HCT116 (cell line): ENCODE data around the gene SFXN2. TPM values are rescaled to one million over a fixed set of nuclear protein-coding genes. Genes with fewer than 3 reads are reported as not detected.

Experiments
- ATAC-seq: fragments of 200-7000 bp; cut with Tn5 transposase; 2 replicates; pipeline ENCODE4 v1.9.1; 2020; ENCODE audit warnings: mild to moderate bottlenecking, moderate library complexity
- BruUV-seq: library from RNA; stranded (reverse); fragments of 400-500 nt; replicated peaks from 2 replicates; lab custom pipeline; 2021; lab: Mats Ljungman, UMichigan
- CTCF ChIA-PET: fragments of 300-600 bp; sonication (Branson Sonifier 250); formaldehyde crosslinking; loops from one replicate; lab custom pipeline; 2021; ENCODE audit warnings: antibody characterized with exemption; lab: Charles Lee
- POLR2A ChIA-PET: fragments of 300-600, 350-600 bp; sonication (Branson Sonifier 250); formaldehyde crosslinking; loops from one replicate; lab custom pipeline; 2021; ENCODE audit warnings: antibody characterized with exemption; lab: Charles Lee
- RAD21 ChIA-PET, 2 experiments: fragments of 300-600 bp; sonication (Branson Sonifier 250); formaldehyde crosslinking; loops; one replicate each; lab custom pipeline; 2023; ENCODE audit warnings: low total read pairs in 2 of 2; ENCODE audit not compliant: uncharacterized antibody in 2 of 2, unreplicated experiment in 2 of 2, low non-redundant PET in 1 of 2; lab: Charles Lee
- DNase-seq: peaks from one replicate; pipeline ENCODE4 v3.0.0-alpha.2; 2010; ENCODE audit warnings: low read depth, low spot score
- H2AFZ ChIP-seq: fragments of 200-600 bp; shearing (Covaris generic), sonication (generic); 2 replicates; pipeline ENCODE4 v1.6.1; 2017; ENCODE audit warnings: low read depth, mixed run types, mixed read lengths, antibody characterized with exemption, low read length; ENCODE audit not compliant: poor library complexity, severe bottlenecking
- H3K27ac ChIP-seq: 2 replicates; pipeline ENCODE4 v1.5.1; 2012; ENCODE audit warnings: low read depth, low read length
- H3K27me3 ChIP-seq: fragments of 200-600 bp; sonication (generic); 2 replicates; pipeline ENCODE4 v1.6.1; 2016; ENCODE audit warnings: mixed run types, low read length, mixed read lengths; ENCODE audit not compliant: insufficient read depth
- H3K36me3 ChIP-seq, 2 experiments: fragments of 200-500 bp in 1 of 2; fragments of 200-600 bp in 1 of 2; sonication (Bioruptor generic) in 1 of 2; sonication (generic) in 1 of 2; 2 replicates each; pipeline versions ENCODE4 v1.5.1 to v1.6.1; 2014 to 2016; ENCODE audit warnings: low read length in 2 of 2, inconsistent platforms in 1 of 2, mixed read lengths in 1 of 2, mixed run types in 1 of 2; ENCODE audit not compliant: insufficient read depth in 2 of 2, control insufficient read depth in 1 of 2
- H3K4me1 ChIP-seq, 2 experiments: fragments of 200-600 bp in 1 of 2; sonication (generic) in 1 of 2; 2 replicates each; pipeline versions ENCODE4 v1.5.1 to v1.6.1; 2012 to 2017; ENCODE audit warnings: low read length in 2 of 2, inconsistent platforms in 1 of 2, mild to moderate bottlenecking in 1 of 2, mixed read lengths in 1 of 2, mixed run types in 1 of 2, moderate library complexity in 1 of 2; ENCODE audit not compliant: insufficient read depth in 2 of 2, control insufficient read depth in 1 of 2
- H3K4me2 ChIP-seq: fragments of 200-600 bp; sonication (generic); 2 replicates; pipeline ENCODE4 v1.6.1; 2017; ENCODE audit warnings: mixed run types, low read length, mixed read lengths
- H3K4me3 ChIP-seq, 2 experiments: fragments of 200-600 bp in 1 of 2; sonication (generic) in 1 of 2; replicated peaks in 1 of 2; 2 replicates each; pipeline ENCODE4 v1.5.1; 2011 to 2016; ENCODE audit warnings: low read length in 2 of 2, control low read depth in 1 of 2, low read depth in 1 of 2, mild to moderate bottlenecking in 1 of 2, mixed read lengths in 1 of 2, mixed run types in 1 of 2
- H3K79me2 ChIP-seq: fragments of 200-600 bp; sonication (generic); 2 replicates; pipeline ENCODE4 v1.6.1; 2017; ENCODE audit warnings: mild to moderate bottlenecking, mixed run types, low read length, moderate library complexity, mixed read lengths; ENCODE audit not compliant: insufficient read depth
- H3K9ac ChIP-seq: fragments of 200-600 bp; sonication (generic); 2 replicates; pipeline ENCODE4 v1.6.1; 2016; ENCODE audit warnings: low read length, mixed read lengths
- H3K9me2 ChIP-seq: fragments of 200-600 bp; sonication (generic), shearing (Covaris generic); 2 replicates; pipeline ENCODE4 v1.6.1; 2017; ENCODE audit warnings: mixed run types, mild to moderate bottlenecking, moderate library complexity; ENCODE audit not compliant: insufficient read depth
- H3K9me3 ChIP-seq, 2 experiments: fragments of 200-500 bp in 1 of 2; fragments of 200-600 bp in 1 of 2; sonication (Bioruptor generic) in 1 of 2; sonication (generic) in 1 of 2; 2 replicates each; pipeline ENCODE4 v1.6.1; 2014 to 2017; ENCODE audit warnings: low read length in 2 of 2, mixed read lengths in 2 of 2, inconsistent platforms in 1 of 2, low read depth in 1 of 2, mild to moderate bottlenecking in 1 of 2, mixed run types in 1 of 2, moderate library complexity in 1 of 2; ENCODE audit not compliant: control insufficient read depth in 1 of 2, insufficient read depth in 1 of 2
- H4K20me1 ChIP-seq: fragments of 200-600 bp; sonication (generic), shearing (Covaris generic); 2 replicates; pipeline ENCODE4 v1.6.1; 2017; ENCODE audit warnings: mixed run types, mild to moderate bottlenecking, moderate library complexity; ENCODE audit not compliant: insufficient read depth
- ATF3 ChIP-seq: IDR thresholded peaks from 2 replicates; pipeline ENCODE4 v1.6.1; 2012
- CBX3 ChIP-seq: IDR thresholded peaks from 2 replicates; pipeline ENCODE4 v1.6.1; 2012; ENCODE audit warnings: low read depth
- CEBPB ChIP-seq: IDR thresholded peaks from 2 replicates; pipeline ENCODE4 v1.6.1; 2012; ENCODE audit warnings: low read depth
- EZH2 ChIP-seq: fragments of 200-600 bp; sonication (generic); IDR thresholded peaks from 2 replicates; pipeline ENCODE4 v1.6.1; 2017; ENCODE audit warnings: antibody characterized with exemption, mixed run types
- FOSL1 ChIP-seq: IDR thresholded peaks from 2 replicates; pipeline ENCODE4 v1.6.1; 2012; ENCODE audit warnings: low read depth
- MAX ChIP-seq: IDR thresholded peaks from 2 replicates; pipeline ENCODE4 v1.6.1; 2012
- POLR2AphosphoS5 ChIP-seq: IDR thresholded peaks from 2 replicates; pipeline ENCODE4 v1.6.1; 2011; ENCODE audit warnings: mild to moderate bottlenecking, low read depth, low read length, moderate library complexity
- RAD21 ChIP-seq: IDR thresholded peaks from 2 replicates; pipeline ENCODE4 v1.6.1; 2012; ENCODE audit warnings: low read depth, mild to moderate bottlenecking
- REST ChIP-seq: IDR thresholded peaks from 2 replicates; pipeline ENCODE4 v1.6.1; 2012; ENCODE audit warnings: low read depth
- SIN3A ChIP-seq: IDR thresholded peaks from 2 replicates; pipeline ENCODE4 v1.6.1; 2012; ENCODE audit warnings: low read depth
- SP1 ChIP-seq: IDR thresholded peaks from 2 replicates; pipeline ENCODE4 v1.6.1; 2012; ENCODE audit warnings: low read depth
- SRF ChIP-seq: IDR thresholded peaks from 2 replicates; pipeline ENCODE4 v1.6.1; 2012; ENCODE audit warnings: low read depth
- TCF7L2 ChIP-seq: IDR thresholded peaks from 2 replicates; pipeline ENCODE4 v1.7.0; 2011; ENCODE audit warnings: borderline replicate concordance, inconsistent platforms; ENCODE audit not compliant: insufficient read depth, insufficient read length; ENCODE audit errors: extremely low read depth
- ZFX ChIP-seq: fragments of 450-650 bp; IDR thresholded peaks from 2 replicates; pipeline ENCODE4 v1.6.1; 2017
- intact Hi-C: fragments of 100-400 bp; cut with micrococcal nuclease; formaldehyde crosslinking; loops from 2 replicates; pipeline ENCODE4 v1.10.0; 2022
- total RNA-seq: library from RNA; stranded (reverse); gene quantifications from one replicate; pipeline ENCODE4 v1.2.1, GENCODE V29; 2021; ENCODE audit not compliant: unreplicated experiment

SFXN2 gene
- total RNA-seq, 1 experiment from 2014 or later, result 22.9 TPM

GRCh38 chr10:102683736-102684135 is 30.7 kb upstream of the SFXN2 start:
- Histone ChIP-seq H3K79me2 (no peaks in the 10 kb centered on the region), H3K27me3 (no peaks in the 10 kb centered on the region), H3K9ac (no peak overlapping the region), H3K4me2 (no peak overlapping the region), H3K4me3 (no peak overlapping the region), H3K9me3 (no peaks in the 10 kb centered on the region), H3K27ac (no peak overlapping the region), H3K9me2 (no peaks in the 10 kb centered on the region), H3K36me3 (peaks cover 2 to 5% of the 10 kb centered on the region in 2 experiments; a peak in 2 of 4 replicates), H4K20me1 (no peaks in the 10 kb centered on the region), H3K4me1 (peaks cover 0 to 5% of the 10 kb centered on the region in 2 experiments; a peak in 2 of 4 replicates), H2AFZ (no peak overlapping the region)
- ChIA-PET RAD21 (no interaction called here), POLR2A (interaction anchor here (0.5 kb wide), 1 partner anchor 24 kb away, joined by 4 read pairs; no protein-coding TSS in a partner anchor), CTCF (interaction anchor here (0.6 kb wide), 1 partner anchor 14 kb away, joined by 3 read pairs; no protein-coding TSS in a partner anchor)
- TF ChIP-seq ZFX (no peak), CBX3 (no peak), FOSL1 (no peak), EZH2 (no peak), SIN3A (no peak), TCF7L2 (no peak), CEBPB (no peak), RAD21 (no peak), SP1 (no peak), ATF3 (no peak), MAX (no peak), POLR2AphosphoS5 (no peak), SRF (no peak), REST (no peak)
- no TSS peak for BruUV-seq
- intact Hi-C loops, result no loop called here
- ATAC-seq, result no peak
- no peak for DNase-seq
